Measurements from ENCODE around the gene CHST10. TPM values are rescaled to one million over a fixed set of nuclear protein-coding genes. Genes with fewer than 3 reads are reported as not detected.

CHST10 gene
- total RNA-seq, 1 experiment from 2014 or later = 13.4 TPM

GRCh38 chr2:100453853-100454252 is 36.4 kb upstream of the CHST10 start:
- ATAC-seq (no peak), DNase-seq (no peak)
- Histone ChIP-seq H3K9me3 (ENCODE audit: low read length) (peaks cover 37% of the 10 kb centered on the region), H3K4me3 (ENCODE audit: low read length) (no peak overlapping the region), H3K79me2 (ENCODE audit: low read length) (no peaks in the 10 kb centered on the region), H2AFZ (ENCODE audit: low read length) (no peak overlapping the region), H3K4me1 (ENCODE audit: insufficient read depth, low read length) (no peaks in the 10 kb centered on the region; the same call in 1 of the 2 replicates), H3K9me2 (replicated peaks; ENCODE audit: low read length) (no peaks in the 10 kb centered on the region), H3K36me3 (ENCODE audit: low read depth, low read length) (no peaks in the 10 kb centered on the region; the same call in 1 of the 2 replicates), H3F3A (ENCODE audit: low read length, unreplicated experiment) (peaks cover 4% of the 10 kb centered on the region), H3K27me3 (ENCODE audit: low read length) (no peaks in the 10 kb centered on the region; the same call in 1 of the 2 replicates), H3K4me2 (ENCODE audit: low read length) (no peak overlapping the region), H4K20me1 (ENCODE audit: low read length) (no peaks in the 10 kb centered on the region), H3K27ac (ENCODE audit: low read length) (no peak overlapping the region), H3K9ac (ENCODE audit: low read length) (no peak overlapping the region)
- intact Hi-C loops (cut with micrococcal nuclease) = no loop called here
- BruUV-seq (replicated peaks) = no TSS peak
- ChIA-PET POLR2A (ENCODE audit: unreplicated experiment) (no interaction called here), CTCF (no interaction called here)
- TF ChIP-seq CTCF (conservative IDR thresholded peaks at IDR 0.05; ENCODE audit: low read depth, low read length) (no peak), EZH2 (IDR thresholded peaks at IDR 0.05; ENCODE audit: low read length, unreplicated experiment) (no peak), EZH2phosphoT487 (IDR thresholded peaks at IDR 0.05; ENCODE audit: borderline replicate concordance, low read length) (no peak)

- peaks cover 4% of the 10 kb centered on the region for H3F3A ChIP-seq (ENCODE audit: low read length, unreplicated experiment)
- no peaks in the 10 kb centered on the region; the same call in 1 of the 2 replicates for H3K4me1 ChIP-seq (ENCODE audit: insufficient read depth, low read length)
- H3K4me3 ChIP-seq (ENCODE audit: low read length) = no peak overlapping the region
- DNase-seq (peak; percentile 45), ATAC-seq (no peak; the same call in 1 of the 2 replicates)
- H3K4me2 ChIP-seq (ENCODE audit: low read length) = no peak overlapping the region
- H3K9me2 ChIP-seq (replicated peaks; ENCODE audit: low read length) = no peaks in the 10 kb centered on the region
- ChIA-PET POLR2A (ENCODE audit: unreplicated experiment) (no interaction called here), CTCF (no interaction called here)
- no peaks in the 10 kb centered on the region; the same call in 1 of the 2 replicates for H3K27me3 ChIP-seq (ENCODE audit: low read length)
- H2AFZ ChIP-seq (ENCODE audit: low read length) = no peak overlapping the region
- no peaks in the 10 kb centered on the region; the same call in 1 of the 2 replicates for H3K36me3 ChIP-seq (ENCODE audit: low read depth, low read length)
- no peaks in the 10 kb centered on the region for H4K20me1 ChIP-seq (ENCODE audit: low read length)
- H3K9ac ChIP-seq (ENCODE audit: low read length) = no peak overlapping the region
- intact Hi-C loops (cut with micrococcal nuclease) = no loop called here
- peaks cover 23% of the 10 kb centered on the region for H3K9me3 ChIP-seq (ENCODE audit: low read length)
- no TSS peak for BruUV-seq (replicated peaks)
- H3K79me2 ChIP-seq (ENCODE audit: low read length) = no peaks in the 10 kb centered on the region
- TF ChIP-seq CTCF (conservative IDR thresholded peaks at IDR 0.05; ENCODE audit: low read depth, low read length) (no peak), EZH2phosphoT487 (IDR thresholded peaks at IDR 0.05; ENCODE audit: borderline replicate concordance, low read length) (no peak), EZH2 (IDR thresholded peaks at IDR 0.05; ENCODE audit: low read length, unreplicated experiment) (no peak)
- peak overlapping the region; percentile 48 for H3K27ac ChIP-seq (ENCODE audit: low read length)
Measured at GRCh38 chr2:100451734-100452133, 34.3 kb upstream of the CHST10 start.

- peak; percentile 43 for DNase-seq
- POLR2A ChIA-PET (ENCODE audit: unreplicated experiment) = no interaction called here
Measured at GRCh38 chr2:100451092-100451491, 33.6 kb upstream of the CHST10 start.

More at GRCh38 chr2:100451092-100451491, 33.6 kb upstream of the CHST10 start:
- CTCF ChIA-PET = no interaction called here
- Histone ChIP-seq H3K4me3 (ENCODE audit: low read length) (no peak overlapping the region), H3F3A (ENCODE audit: low read length, unreplicated experiment) (peaks cover 4% of the 10 kb centered on the region), H3K27me3 (ENCODE audit: low read length) (no peaks in the 10 kb centered on the region; the same call in 1 of the 2 replicates), H3K36me3 (ENCODE audit: low read depth, low read length) (no peaks in the 10 kb centered on the region), H3K9me3 (ENCODE audit: low read length) (peaks cover 21% of the 10 kb centered on the region), H3K79me2 (ENCODE audit: low read length) (no peaks in the 10 kb centered on the region), H3K27ac (ENCODE audit: low read length) (peak overlapping the region; percentile 48), H3K4me2 (ENCODE audit: low read length) (no peak overlapping the region), H2AFZ (ENCODE audit: low read length) (no peak overlapping the region), H3K4me1 (ENCODE audit: insufficient read depth, low read length) (no peaks in the 10 kb centered on the region; the same call in 1 of the 2 replicates), H3K9ac (ENCODE audit: low read length) (no peak overlapping the region), H4K20me1 (ENCODE audit: low read length) (no peaks in the 10 kb centered on the region), H3K9me2 (replicated peaks; ENCODE audit: low read length) (no peaks in the 10 kb centered on the region)
- no TSS peak for BruUV-seq (replicated peaks)
- ATAC-seq = no peak
- intact Hi-C loops (cut with micrococcal nuclease) = no loop called here
- no peak for TF ChIP-seq CTCF (conservative IDR thresholded peaks at IDR 0.05; ENCODE audit: low read depth, low read length)
- no peak for TF ChIP-seq EZH2 (IDR thresholded peaks at IDR 0.05; ENCODE audit: low read length, unreplicated experiment)
- no peak for TF ChIP-seq EZH2phosphoT487 (IDR thresholded peaks at IDR 0.05; ENCODE audit: borderline replicate concordance, low read length)
